DMS114 treated with DMSO at 0.1 percent for 48 hours (cell line): ENCODE data around the gene LZTFL1.

Experiments
- DNase-seq: peaks from one replicate; lab custom pipeline; 2025; ENCODE audit not compliant: unreplicated experiment; lab: John Stamatoyannopoulos, UW

Gene LZTFL1

DNA sequence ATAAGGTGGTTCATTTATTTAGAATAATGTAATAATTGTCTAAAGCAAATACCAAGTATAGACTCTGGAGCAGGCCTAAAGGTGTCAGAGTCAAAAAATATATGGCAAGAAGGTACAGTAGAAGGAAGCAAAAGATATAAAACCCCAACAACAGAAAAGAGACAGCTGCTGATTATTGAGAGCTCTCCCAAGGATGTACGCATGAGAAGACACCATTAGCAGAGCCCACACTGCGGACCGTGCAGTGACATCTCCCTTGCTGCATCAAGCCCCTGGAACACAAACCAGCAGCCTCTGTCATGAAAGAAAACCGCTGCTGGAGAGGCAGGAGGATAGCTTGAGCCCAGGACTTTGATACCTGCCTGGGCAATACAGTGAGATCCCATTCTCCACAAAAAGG lies 27.6 kb downstream of the LZTFL1 start:
- no peak for DNase-seq

GRCh38 chr3:45807681-45808540 lies 34.0 kb downstream of the LZTFL1 start:
- DNase-seq = no peak

DNA sequence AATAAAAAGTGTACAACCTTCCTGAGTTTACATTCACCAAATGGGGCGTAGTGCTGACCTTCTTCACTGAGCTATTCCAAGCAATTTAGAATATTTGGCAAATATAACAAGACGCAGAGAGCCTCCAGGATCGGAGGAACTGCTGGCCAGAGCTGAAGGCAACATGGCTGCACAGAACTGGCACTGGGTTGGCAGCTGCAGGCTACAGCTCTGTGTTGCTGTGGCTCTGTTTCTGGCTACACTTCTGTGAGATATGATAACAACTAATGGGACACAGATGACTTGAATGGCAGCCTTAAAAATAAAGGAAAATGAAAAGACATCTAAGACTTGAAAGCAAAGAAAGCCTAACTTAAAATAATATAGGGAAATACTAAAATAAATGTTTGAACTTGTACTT lies 34.8 kb downstream of the LZTFL1 start:
- DNase-seq = no peak

DNA sequence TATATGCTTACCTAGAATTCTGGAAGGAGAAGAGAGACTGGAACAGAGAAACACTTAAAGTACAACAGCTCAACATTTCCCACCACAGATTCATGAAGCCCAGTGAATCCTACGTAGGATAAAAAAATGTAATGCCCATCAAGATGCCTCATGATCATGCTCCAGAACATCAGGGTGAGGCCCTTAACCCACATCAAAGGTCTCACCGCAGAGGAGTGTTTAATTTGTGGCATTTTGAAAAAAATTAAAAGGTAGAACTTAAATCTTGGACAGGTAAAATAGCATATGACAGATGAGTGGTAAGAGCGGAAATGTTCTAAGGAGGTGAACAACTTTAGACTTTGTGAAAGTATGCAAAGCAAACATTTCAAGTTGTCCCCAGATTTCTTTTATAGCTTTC lies 35.8 kb downstream of the LZTFL1 start:
- no peak for DNase-seq

DNA sequence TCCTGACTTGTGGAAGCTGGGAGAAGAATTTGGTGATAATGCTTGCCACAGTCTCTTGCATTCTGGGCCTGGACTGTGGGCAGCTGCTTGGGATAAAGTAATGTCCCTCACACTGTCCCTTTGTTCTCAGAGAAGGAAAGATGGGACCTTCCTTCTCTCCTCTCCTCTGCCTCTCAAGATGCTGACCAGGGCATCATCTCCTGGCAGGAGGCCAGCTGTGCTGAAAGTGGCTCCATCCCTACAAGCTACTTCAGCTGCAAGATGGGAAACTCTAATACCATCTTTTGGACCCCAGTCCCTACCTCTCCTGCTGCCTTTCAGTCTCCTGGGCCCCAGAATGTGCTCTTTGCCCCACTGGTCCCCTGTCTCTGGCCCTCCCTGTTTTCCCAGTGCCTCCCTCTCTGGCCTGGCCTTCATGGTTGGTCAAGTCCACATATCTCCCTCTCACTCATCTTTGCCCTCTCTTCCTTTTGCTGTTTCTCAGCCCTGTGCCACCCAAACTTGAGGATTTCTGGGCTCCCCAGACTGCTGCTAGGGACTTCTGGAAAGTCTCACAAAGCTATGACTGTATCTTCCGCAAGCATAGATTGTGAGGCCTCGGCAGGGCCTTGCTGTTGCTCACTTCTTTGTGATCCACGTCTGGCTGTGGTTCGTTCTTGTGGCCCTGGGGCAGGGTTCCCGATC lies 38.5 kb downstream of the LZTFL1 start:
- DNase-seq = no peak

DNA sequence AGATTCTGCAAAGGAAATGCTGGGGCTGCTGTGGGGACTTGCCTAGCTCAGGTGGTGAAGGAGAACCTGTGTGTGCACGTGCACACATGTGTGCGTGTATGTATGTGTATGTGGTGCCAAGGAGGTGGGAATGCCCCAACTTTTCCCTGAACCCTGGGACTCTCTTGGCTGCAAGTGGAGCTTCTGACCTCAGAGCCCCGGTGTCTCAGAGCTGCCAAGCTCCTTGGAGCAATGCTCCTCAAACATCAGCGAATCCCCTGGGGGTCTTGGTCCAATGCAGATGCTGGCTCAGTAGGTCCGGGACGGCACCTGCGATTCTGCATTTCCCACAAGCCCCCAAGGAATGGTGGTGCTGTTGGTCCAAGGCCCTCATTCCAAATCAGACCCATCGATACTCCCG lies 39.8 kb downstream of the LZTFL1 start:
- DNase-seq = no peak

DNA sequence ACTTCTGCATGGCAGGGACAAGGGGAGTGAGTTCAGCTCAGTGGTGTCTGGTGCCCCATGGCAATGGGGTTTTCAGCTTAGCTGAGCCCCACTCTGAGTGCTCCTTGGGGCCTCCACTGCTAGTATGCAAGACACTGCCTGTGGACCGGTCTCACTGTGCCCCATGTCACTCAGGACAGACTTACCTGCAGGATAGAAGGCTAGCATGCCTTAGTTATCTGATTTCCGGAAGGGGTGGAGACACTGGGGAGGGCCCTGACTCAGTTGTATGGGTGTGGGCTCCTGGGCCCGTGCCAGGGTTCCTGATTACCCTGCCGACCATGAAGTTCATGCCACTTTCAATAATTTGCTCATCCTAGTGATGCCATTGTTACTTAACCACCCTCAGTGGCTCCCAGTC lies 41.3 kb downstream of the LZTFL1 start:
- no peak for DNase-seq

GRCh38 chr3:45799586-45799985 lies 42.3 kb downstream of the LZTFL1 start:
- no peak for DNase-seq

- no peak for DNase-seq
Measured at GRCh38 chr3:45798034-45798433, 43.9 kb downstream of the LZTFL1 start.

GRCh38 chr3:45796902-45797637 lies 44.8 kb downstream of the LZTFL1 start:
- DNase-seq = no peak

- no peak for DNase-seq
Measured at GRCh38 chr3:45795882-45796765, 45.8 kb downstream of the LZTFL1 start, which contains the start of gene SLC6A20. Gene SLC6A20 (minus strand): TSS chr3:45796536. CDS start chr3:45796419, 117 bp downstream.

DNA sequence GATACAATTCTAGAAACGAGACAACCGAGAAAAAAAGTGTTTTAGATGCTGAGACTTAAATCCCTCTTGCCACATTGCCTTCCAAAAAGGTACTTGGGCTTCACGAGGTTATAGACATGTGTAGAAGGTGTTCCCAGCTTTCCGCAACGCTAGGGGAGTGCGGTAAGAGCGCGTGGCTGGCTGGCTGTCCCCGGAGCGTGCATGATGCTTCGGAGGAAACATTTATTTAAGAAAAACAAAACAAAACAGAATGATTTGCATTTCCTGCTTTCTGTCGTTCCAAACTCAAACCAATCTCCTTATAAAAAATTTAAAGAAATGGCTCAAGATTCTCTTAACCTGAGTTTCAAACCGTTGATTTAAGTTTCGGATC lies 46.4 kb downstream of the LZTFL1 start:
- DNase-seq = peak; percentile 15

DNA sequence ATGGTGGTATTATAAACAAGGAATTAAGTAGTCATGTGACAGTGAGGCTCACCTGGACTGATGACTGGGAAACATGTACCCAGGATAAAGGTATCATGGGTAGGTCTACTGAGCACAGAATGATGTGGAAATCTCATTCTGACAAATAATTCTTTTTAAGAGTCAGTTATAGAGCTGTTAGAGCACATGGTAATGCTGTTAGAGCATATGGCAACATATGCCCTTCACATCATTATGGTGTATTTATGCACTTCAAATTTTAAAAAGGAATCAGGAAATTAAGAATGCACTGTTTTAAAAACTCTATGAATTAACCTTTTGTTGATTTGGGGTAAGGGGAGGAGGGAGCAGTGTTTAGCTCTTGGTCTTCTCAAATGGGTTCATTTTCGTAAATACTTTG lies 47.3 kb downstream of the LZTFL1 start:
- DNase-seq = no peak

DNA sequence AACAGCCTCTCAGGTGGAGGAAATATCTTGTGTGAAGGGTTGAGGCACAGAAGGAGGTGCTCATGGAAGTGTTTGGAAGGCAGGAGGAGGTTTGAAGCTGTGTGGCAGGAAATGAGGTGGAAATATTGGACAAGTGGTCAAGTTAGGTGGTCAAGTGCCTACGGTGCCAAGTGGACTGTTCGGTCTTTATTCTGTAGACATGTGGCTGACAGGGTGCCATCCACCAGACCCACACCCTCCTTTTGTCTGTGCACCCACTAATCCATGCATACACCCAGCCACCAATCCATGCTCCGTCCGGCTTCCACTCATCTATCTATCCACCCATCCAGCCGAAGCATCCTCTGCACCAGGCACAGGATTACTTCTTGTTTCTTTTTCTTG lies 47.8 kb downstream of the LZTFL1 start:
- no peak for DNase-seq

GRCh38 chr3:45793482-45794176 lies 48.3 kb downstream of the LZTFL1 start:
- no peak for DNase-seq

- no peak for DNase-seq
Measured at GRCh38 chr3:45792516-45793172, 49.3 kb downstream of the LZTFL1 start.

GRCh38 chr3:45792036-45792435 lies 49.9 kb downstream of the LZTFL1 start:
- DNase-seq = no peak

GRCh38 chr3:45790596-45790995 lies 51.3 kb downstream of the LZTFL1 start:
- DNase-seq = no peak

- no peak for DNase-seq
Measured at GRCh38 chr3:45789235-45789812, 52.6 kb downstream of the LZTFL1 start.
